Keratinocyte (primary cell): Measurements from ENCODE around the gene ATP5F1B. TPM values are rescaled to one million over a fixed set of nuclear protein-coding genes. Genes with fewer than 3 reads are reported as not detected.

Experiments used
- DNase-seq: peaks from one replicate; pipeline ENCODE4 v3.0.0-alpha.2; 2011; ENCODE audit warnings: low read depth, missing footprints, low spot score
- FAIRE-seq: peaks from 2 replicates; lab custom pipeline; 2011; peaks lifted over from hg19 to GRCh38; lab: Jason Lieb, UNC
- H2AFZ ChIP-seq: 2 replicates; pipeline ENCODE4 v1.6.0; 2012; ENCODE audit warnings: low read length, control low read depth, inconsistent platforms; ENCODE audit not compliant: control insufficient read depth
- H3K27ac ChIP-seq: 2 replicates; pipeline ENCODE4 v1.5.1; 2011; ENCODE audit warnings: low read length; ENCODE audit not compliant: control insufficient read depth, insufficient read depth
- H3K27me3 ChIP-seq: 3 replicates; pipeline ENCODE4 v1.6.0; 2011; ENCODE audit warnings: low read length; ENCODE audit not compliant: control insufficient read depth, insufficient read depth; ENCODE audit errors: extremely low read depth
- H3K36me3 ChIP-seq, 2 experiments: 2 replicates in 1 of 2; 3 replicates in 1 of 2; pipeline ENCODE4 v1.5.1; 2011; ENCODE audit warnings: low read length in 2 of 2, mild to moderate bottlenecking in 1 of 2; ENCODE audit not compliant: control insufficient read depth in 2 of 2, insufficient read depth in 2 of 2; ENCODE audit errors: extremely low read depth in 1 of 2
- H3K4me1 ChIP-seq: 3 replicates; pipeline ENCODE4 v1.5.1; 2011; ENCODE audit warnings: low read length; ENCODE audit not compliant: control insufficient read depth, insufficient read depth; ENCODE audit errors: extremely low read depth
- H3K4me2 ChIP-seq: 3 replicates; pipeline ENCODE4 v1.6.0; 2011; ENCODE audit warnings: low read depth, low read length; ENCODE audit not compliant: control insufficient read depth, insufficient read depth; ENCODE audit errors: extremely low read depth
- H3K4me3 ChIP-seq, 3 experiments: fragments of 200-600 bp in 1 of 3; sonication (generic) in 1 of 3; 2 replicates in 2 of 3; 3 replicates in 1 of 3; pipeline ENCODE4 v1.5.1; 2011 to 2016; ENCODE audit warnings: low read length in 3 of 3, mild to moderate bottlenecking in 3 of 3, control low read depth in 2 of 3, inconsistent platforms in 1 of 3, low read depth in 1 of 3, mixed read lengths in 1 of 3, mixed run types in 1 of 3, moderate library complexity in 1 of 3; ENCODE audit not compliant: control insufficient read depth in 2 of 3, insufficient read depth in 2 of 3; ENCODE audit errors: extremely low read depth in 1 of 3
- H3K79me2 ChIP-seq: 2 replicates; pipeline ENCODE4 v1.6.0; 2012; ENCODE audit warnings: low read length; ENCODE audit not compliant: control insufficient read depth, insufficient read depth
- H3K9ac ChIP-seq: 3 replicates; pipeline ENCODE4 v1.6.0; 2011; ENCODE audit warnings: low read length; ENCODE audit not compliant: control insufficient read depth, insufficient read depth; ENCODE audit errors: extremely low read depth
- H3K9me1 ChIP-seq: 3 replicates; pipeline ENCODE4 v1.6.0; 2011; ENCODE audit warnings: low read length; ENCODE audit not compliant: control insufficient read depth, insufficient read depth; ENCODE audit errors: extremely low read depth
- H3K9me3 ChIP-seq: 2 replicates; pipeline ENCODE4 v1.5.1; 2012; ENCODE audit warnings: low read depth, low read length; ENCODE audit not compliant: control insufficient read depth
- H4K20me1 ChIP-seq: 3 replicates; pipeline ENCODE4 v1.6.0; 2011; ENCODE audit warnings: low read length; ENCODE audit not compliant: control insufficient read depth, insufficient read depth; ENCODE audit errors: extremely low read depth
- CTCF ChIP-seq, 3 experiments: IDR thresholded peaks in 1 of 3; conservative IDR thresholded peaks in 1 of 3; optimal IDR thresholded peaks in 1 of 3; 2 replicates in 2 of 3; 3 replicates in 1 of 3; pipeline versions ENCODE3 to v1.5.1; 2011; ENCODE audit warnings: low read length in 3 of 3, mild to moderate bottlenecking in 3 of 3, moderate library complexity in 2 of 3, control low read depth in 1 of 3, inconsistent platforms in 1 of 3; ENCODE audit not compliant: insufficient read depth in 2 of 3; ENCODE audit errors: extremely low read depth in 1 of 3
- EZH2 ChIP-seq: IDR thresholded peaks from one replicate; pipeline ENCODE4 v1.6.1; 2012; ENCODE audit warnings: inconsistent platforms, mild to moderate bottlenecking, low read length, moderate library complexity
- dilution Hi-C: fragments of 300-500 bp; cut with MboI; formaldehyde crosslinking; loops from one replicate; pipeline ENCODE4 v1.7.0; 2020; ENCODE audit warnings: low sequenced_read_pairs; ENCODE audit not compliant: extremely low pct_ligation_motif_present
- polyA plus RNA-seq, 5 experiments: library from polyadenylated mRNA; depleted of rRNA in 3 of 5; stranded (reverse) in 3 of 5; stranded (forward) in 1 of 5; unstranded in 1 of 5; fragments of >200 nt; gene quantifications; 1 replicate in 1 of 5; 2 replicates in 3 of 5; 3 replicates in 1 of 5; pipeline versions ENCODE4 v1.2.1 to v1.2.3, GENCODE V29; 2011 to 2012; ENCODE audit warnings: missing spikeins in 2 of 5, low read depth in 1 of 5, low replicate concordance in 1 of 5

Gene ATP5F1B
- polyA plus RNA-seq, 1 donor (not counting 4 experiments of a cell fraction or from before 2014, with no cell fraction given) = 1,488 TPM

GRCh38 chr12:56600753-56601152 is 45.0 kb downstream of the ATP5F1B start:
- no peaks in the 10 kb centered on the region for H3K9me1 ChIP-seq
- dilution Hi-C loops = no loop called here
- no peak for FAIRE-seq

GRCh38 chr12:56599797-56600196 is 46.0 kb downstream of the ATP5F1B start:
- Histone ChIP-seq H3K9ac (no peak overlapping the region), H3K4me2 (no peak overlapping the region), H3K79me2 (no peaks in the 10 kb centered on the region), H3K9me1 (no peaks in the 10 kb centered on the region), H3K4me3 (no peak overlapping the region), H3K9me3 (no peaks in the 10 kb centered on the region), H3K36me3 (peaks cover 54 to 59% of the 10 kb centered on the region in 2 experiments), H3K27me3 (no peaks in the 10 kb centered on the region), H4K20me1 (no peaks in the 10 kb centered on the region), H3K4me1 (no peaks in the 10 kb centered on the region), H2AFZ (no peak overlapping the region), H3K27ac (no peak overlapping the region)
- dilution Hi-C loops = no loop called here
- TF ChIP-seq CTCF (optimal IDR thresholded peaks at IDR 0.05 in 1 of 3, IDR thresholded peaks at IDR 0.05 in 1 of 3, conservative IDR thresholded peaks at IDR 0.05 in 1 of 3; ENCODE audit: extremely low read depth in 1 of 3, insufficient read depth in 2 of 3, low read length in 3 of 3) (no peak), EZH2 (no peak)
- no peak for DNase-seq
- no peak for FAIRE-seq

More at GRCh38 chr12:56600753-56601152, 45.0 kb downstream of the ATP5F1B start:
- no peak overlapping the region for H2AFZ ChIP-seq
- H3K27me3 ChIP-seq = no peaks in the 10 kb centered on the region
- H3K4me1 ChIP-seq = no peaks in the 10 kb centered on the region
- TF ChIP-seq EZH2 = no peak
- TF ChIP-seq CTCF (optimal IDR thresholded peaks at IDR 0.05 in 1 of 3, IDR thresholded peaks at IDR 0.05 in 1 of 3, conservative IDR thresholded peaks at IDR 0.05 in 1 of 3; ENCODE audit: extremely low read depth in 1 of 3, insufficient read depth in 2 of 3, low read length in 3 of 3) = no peak
- peaks cover 55 to 63% of the 10 kb centered on the region in 2 experiments for H3K36me3 ChIP-seq
- no peak overlapping the region for H3K9ac ChIP-seq
- H4K20me1 ChIP-seq = no peaks in the 10 kb centered on the region
- no peaks in the 10 kb centered on the region for H3K9me3 ChIP-seq
- no peak overlapping the region for H3K27ac ChIP-seq
- no peak overlapping the region for H3K4me3 ChIP-seq
- no peak for DNase-seq
- H3K4me2 ChIP-seq = no peak overlapping the region
- no peaks in the 10 kb centered on the region for H3K79me2 ChIP-seq
